ENCODE data around the gene FXYD3.

FXYD3 gene, protein sequence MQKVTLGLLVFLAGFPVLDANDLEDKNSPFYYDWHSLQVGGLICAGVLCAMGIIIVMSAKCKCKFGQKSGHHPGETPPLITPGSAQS

DNA sequence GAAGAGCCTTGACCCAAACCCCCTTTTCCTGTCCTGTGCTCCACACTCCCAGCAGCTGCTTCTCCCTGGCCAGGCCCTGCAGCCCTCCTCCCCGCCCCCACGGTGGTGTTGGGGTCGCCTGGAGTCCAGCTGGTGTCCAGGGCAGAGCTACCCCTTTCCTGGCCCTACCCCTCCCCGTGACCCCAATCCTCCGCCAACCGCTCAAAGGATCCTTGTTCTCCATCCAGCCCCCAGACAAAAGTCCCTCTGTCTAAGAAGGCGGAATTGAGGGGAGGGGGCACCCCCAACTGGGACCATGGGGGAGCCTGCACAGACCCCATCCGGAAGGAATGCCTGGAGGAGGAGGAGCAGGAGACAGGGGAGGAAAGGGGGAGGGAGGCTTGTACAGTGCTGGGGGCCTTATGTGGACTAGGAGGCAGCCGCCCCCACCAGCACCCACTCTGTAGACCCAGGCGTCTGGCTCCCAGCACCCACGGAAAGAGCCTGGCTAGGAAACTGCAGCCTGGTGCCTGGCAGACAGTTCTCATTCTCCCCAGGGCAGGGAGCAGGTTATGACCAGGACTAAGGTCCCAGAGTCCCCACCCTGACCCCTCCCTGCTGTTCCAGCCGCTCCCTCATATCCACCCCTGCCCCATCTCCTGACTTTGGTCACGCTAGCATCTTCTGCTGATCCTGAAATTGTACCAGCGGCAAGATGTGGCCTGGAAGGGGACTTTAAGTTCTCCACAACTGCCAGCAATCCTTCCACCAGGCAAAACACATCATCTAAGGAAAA lies at the start of gene FXYD3:
Gene FXYD3, plus strand, starts transcription at position 647 of the 775 bp plus-strand sequence. CDS start 3,554 bp downstream, outside the sequence.
- no peak for DNase-seq (ENCODE audit: low spot score)

DNA sequence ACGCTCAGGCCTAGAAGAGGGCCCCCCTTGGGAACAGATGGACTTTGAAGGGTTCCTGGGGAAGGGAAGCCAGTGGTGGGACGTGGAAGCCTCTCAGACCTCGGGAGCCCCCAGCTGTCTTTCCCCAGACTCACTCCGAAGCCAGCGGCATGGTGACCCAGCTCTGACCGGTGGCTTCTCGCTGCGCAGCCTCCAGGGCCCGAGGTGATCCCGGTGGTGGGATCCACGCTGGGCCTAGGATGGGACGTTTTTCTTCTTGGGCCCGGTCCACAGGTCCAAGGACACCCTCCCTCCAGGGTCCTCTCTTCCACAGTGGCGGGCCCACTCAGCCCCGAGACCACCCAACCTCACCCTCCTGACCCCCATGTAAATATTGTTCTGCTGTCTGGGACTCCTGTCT lies 49.5 kb upstream of the FXYD3 start:
- DNase-seq (ENCODE audit: low spot score) = no peak

GRCh38 chr19:35066691-35067563 lies 48.7 kb upstream of the FXYD3 start:
- DNase-seq (ENCODE audit: low spot score) = peak; percentile 87

- DNase-seq (ENCODE audit: low spot score) = no peak
These were observed 46.5 kb upstream of the FXYD3 start for GRCh38 chr19:35068941-35069634.

DNA sequence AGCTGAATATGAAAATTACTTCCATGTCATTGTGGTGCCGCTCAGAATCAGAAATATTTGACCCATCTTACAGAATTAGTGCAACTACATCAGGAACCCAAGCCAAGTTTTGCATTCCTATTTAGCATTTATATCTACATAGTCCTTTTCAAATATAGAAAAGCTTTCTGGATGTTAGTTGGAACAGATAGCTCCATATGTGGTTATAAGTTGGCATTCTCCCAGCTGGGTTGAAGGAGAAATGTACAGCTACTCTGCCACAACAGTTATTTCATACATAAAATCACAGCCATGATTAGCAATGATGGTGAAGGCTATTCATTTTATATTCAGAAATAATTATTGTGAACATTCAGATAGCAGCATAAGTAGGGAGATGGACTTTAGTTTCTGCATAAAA lies 45.9 kb upstream of the FXYD3 start:
- no peak for DNase-seq (ENCODE audit: low spot score)

- DNase-seq (ENCODE audit: low spot score) = no peak
These were observed 45.2 kb upstream of the FXYD3 start for GRCh38 chr19:35070471-35070870.

DNA sequence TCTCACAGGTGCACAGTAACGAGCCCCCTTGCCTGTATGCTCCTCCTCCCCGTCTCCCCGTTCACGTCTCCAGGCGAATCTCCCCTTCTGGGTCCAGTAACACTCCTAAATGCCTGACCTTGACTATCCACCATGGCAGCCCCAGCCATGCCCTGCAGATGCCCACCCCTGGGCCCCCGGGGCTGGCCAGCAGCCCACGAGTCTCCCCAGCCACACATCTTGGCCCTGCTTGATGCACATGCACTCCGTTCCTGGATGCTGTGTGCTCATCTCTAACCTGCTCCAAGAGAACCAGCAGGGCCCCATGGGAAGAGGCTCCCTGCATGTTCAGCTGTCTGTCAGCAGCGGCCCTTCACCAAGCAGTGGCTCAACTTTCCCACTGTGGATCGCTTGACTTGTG lies 42.1 kb upstream of the FXYD3 start:
- no peak for DNase-seq (ENCODE audit: low spot score)

DNA sequence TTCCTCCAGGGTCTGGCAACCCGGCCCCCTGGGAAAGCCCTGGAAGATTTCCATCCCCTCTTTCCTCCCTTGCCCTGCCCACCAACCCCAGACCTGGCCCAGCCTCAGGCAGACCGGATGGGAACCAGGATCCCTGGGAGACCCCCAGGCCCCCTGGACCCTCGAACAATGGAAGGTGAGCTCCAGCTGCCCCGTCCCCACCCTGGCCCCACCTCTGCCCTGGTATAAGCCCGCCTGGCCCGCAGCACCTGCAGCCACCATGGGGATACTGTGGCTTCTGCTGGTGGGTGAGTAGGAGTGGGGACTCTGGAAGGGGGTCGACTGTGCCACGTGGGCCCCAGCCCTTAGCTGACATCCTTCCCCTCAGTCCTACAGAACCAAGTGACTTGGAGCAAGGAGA lies 41.7 kb upstream of the FXYD3 start:
- DNase-seq (ENCODE audit: low spot score) = no peak

DNA sequence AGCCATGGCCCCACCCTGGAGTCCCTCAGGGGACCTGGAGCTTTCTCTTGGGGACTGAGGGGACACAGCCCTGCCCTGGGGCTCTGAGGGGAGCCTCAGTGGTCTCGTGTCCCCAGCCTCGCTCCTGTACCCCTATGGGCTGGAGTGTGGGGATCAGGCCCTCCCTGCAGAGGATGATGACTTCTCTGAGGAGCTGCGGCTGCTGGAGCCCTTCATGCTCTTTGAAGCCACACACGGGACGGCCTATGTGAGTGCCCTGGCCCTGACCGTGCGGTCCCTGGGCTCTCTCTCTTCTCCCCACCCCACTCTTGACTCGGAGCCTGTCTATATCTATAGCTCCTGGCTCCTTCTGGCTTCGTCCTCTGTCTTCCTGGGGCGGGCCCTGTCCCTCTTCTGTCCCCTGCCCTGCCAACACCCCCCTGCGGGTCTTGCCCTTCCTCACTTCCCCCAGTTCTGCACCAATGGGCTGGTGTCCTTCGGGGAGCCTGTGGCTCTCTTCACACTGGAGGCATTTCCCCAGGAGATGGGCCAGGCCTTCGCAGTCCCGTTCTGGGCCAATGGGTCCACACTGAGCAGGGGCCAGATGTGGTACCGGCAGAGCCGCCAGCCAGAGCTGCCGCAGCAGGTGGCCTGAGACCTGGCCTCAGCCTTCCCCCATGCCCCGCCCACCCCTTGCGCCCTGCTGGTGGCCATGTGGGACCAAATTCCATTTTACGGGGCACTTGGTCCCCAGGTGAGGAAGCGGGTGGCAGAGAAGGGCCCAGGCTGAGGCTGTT lies 41.0 kb upstream of the FXYD3 start:
- DNase-seq (ENCODE audit: low spot score) = no peak

DNA sequence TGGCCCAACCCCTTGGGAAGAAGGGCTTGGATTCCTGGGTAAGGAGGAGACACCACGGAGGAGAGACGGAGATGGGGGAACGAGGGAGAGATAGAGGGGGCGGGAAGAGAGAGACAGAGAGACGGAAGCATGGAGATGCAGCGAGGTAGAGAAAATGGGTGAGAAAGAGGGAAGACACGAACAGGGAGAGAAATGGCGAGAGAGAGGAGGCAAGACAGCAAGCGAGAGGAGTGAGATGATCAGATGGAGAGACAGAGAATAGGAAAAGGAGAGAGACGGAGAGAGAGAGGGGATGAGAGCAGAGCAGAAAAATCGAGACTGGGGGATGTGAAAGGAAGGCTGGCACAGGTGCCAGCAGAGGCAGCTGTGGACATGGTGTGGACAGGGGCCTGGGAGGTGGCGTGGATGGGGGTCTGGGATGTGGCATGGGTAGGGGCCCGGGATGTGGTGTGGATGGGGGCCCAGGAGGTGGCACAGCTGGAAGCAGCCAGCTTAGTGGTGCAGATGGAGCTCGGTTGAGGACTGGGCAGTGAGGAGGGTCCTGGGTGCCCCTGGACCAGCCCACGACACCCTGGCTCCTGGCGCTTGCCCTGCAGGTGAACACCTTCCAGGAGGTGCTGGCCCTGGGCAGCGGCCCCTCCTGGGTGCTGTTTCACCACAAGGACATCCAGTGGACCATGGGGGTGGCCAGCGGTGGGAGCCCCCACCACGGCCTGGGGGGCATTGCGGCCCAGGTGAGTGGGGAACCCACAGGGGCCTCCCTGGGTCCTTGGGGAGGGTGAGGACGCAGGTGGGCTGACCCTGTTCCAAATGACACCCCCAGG lies 40.2 kb upstream of the FXYD3 start:
- no peak for DNase-seq (ENCODE audit: low spot score)

GRCh38 chr19:35076026-35076370 lies 39.6 kb upstream of the FXYD3 start:
- no peak for DNase-seq (ENCODE audit: low spot score)

DNA sequence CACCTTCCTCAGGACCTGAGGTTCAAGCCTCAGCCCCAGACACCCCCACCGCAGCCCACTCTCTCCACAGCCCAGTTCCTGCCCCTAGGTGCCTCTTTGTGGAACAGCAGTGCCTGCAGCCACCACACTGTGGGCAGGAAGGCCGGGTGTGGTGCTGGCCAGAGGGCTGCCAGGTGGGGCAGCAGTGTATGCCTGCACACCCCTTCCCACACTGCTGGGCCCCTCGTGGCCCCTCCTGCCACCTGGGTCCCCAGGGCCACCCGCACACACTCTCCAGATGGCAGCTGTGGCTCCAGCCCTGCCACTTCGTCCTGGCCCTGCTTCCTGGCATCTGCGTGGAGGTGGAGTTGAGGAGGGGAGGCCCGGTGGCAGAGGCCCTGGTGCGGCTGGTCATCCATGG lies 39.0 kb upstream of the FXYD3 start:
- no peak for DNase-seq (ENCODE audit: low spot score)

DNA sequence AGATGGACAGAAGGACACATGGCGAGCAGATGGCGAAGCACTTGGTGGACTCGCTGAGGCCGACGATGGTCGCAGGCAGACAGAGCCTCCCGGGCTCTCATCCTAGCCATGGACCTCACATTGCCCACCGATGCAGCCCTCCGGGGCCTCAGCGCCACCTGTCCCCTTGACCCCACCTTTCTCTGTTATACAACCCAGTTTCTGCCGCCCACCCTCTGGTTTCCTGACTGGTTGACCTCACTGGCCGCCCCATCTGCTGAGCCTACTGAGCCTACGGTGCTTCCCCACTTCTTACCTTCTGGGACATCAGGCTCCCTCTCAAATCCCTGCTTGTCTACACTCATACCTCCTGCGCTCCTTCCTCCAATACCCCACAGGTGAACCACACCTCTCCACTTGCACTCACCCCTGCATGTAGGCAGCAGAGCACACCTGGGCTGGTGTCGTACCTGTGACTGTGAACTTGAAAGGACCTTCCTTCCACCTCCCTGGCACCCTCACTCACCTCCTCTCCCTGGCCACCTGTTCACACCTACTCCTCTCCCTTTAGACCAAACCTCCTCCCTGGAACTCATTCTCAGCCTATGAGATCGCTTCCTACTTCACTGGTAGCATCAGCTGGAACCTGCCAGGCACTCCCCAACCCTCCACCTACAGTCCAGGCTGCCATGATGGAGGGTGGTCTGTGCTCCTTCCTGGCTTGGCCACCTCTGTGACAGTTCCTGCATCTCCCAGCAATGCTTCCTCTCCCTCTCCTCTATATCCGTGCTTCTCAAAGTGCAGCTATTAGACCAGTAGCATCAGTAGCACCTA lies 38.0 kb upstream of the FXYD3 start:
- DNase-seq (ENCODE audit: low spot score) = no peak

DNA sequence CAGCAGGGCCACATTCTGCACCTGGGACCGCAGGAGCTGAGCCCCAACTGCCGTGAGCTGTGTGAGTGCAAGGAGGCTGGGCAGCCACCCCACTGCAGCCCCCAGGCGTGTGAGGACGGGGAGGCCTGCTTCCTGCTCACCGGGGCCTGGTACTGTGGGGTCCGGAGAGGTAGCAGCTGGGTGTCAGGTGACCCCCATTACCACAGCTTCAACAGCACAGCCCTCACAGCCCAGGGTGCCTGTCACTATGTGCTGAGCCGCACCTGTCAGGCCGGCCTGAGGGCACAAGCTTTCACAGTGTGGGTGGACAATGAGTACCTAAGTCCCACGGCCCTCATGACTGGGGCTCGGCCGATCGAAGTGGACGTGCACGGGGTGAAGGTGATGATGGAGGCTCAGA lies 35.8 kb upstream of the FXYD3 start:
- DNase-seq (ENCODE audit: low spot score) = no peak

DNA sequence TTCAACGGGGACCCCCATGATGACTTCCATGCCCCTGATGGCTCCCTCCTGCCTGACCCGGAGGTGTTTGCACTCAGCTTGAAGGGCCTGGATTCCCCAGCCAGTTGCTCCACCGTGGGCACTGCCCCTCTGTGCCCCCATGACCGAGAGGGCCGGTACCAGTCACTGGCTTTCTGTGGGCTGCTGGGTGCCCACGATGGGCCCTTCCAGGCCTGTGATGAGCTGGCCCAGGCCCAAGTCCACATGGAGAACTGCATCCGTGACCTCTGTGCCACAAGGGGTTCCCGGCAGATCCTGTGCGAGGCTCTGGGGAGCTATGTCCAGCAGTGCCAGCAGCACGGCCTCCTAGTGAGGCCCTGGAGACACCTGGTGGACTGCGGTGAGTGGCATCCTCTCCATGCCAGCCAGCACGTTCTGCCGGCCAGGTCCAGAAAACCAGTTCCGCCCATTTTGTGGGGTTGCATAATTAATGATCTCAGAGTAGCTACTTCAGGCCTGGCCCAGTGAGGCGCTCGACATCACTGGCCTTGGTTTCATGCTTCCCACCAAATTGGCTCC lies 34.9 kb upstream of the FXYD3 start:
- DNase-seq (ENCODE audit: low spot score) = no peak

GRCh38 chr19:35081201-35081600 lies 34.4 kb upstream of the FXYD3 start:
- no peak for DNase-seq (ENCODE audit: low spot score)

GRCh38 chr19:35083691-35084508 lies 31.7 kb upstream of the FXYD3 start:
- no peak for DNase-seq (ENCODE audit: low spot score)

GRCh38 chr19:35084509-35084762 lies 31.2 kb upstream of the FXYD3 start:
- no peak for DNase-seq (ENCODE audit: low spot score)

- DNase-seq (ENCODE audit: low spot score) = no peak
These were observed 29.7 kb upstream of the FXYD3 start for GRCh38 chr19:35085947-35086346.
